ENCODE data around the gene SBSN.

Gene SBSN

GRCh38 chr19:35474104-35474503 lies 54.0 kb downstream of the SBSN start:
- no peak for DNase-seq (ENCODE audit: low read depth)
